Hepatocyte (in vitro differentiated cells): ENCODE data around the gene BRD4.

Experiments used
- EZH2 ChIP-seq: fragments of 200-600 bp; sonication (generic); IDR thresholded peaks from 2 replicates; pipeline ENCODE4 v1.6.1; 2016; ENCODE audit warnings: antibody characterized with exemption, mild to moderate bottlenecking, borderline replicate concordance
- EZH2phosphoT487 ChIP-seq: fragments of 200-600 bp; sonication (generic); IDR thresholded peaks from one replicate; pipeline ENCODE4 v1.6.1; 2018; ENCODE audit warnings: antibody characterized with exemption, mild to moderate bottlenecking, low read depth, moderate library complexity; ENCODE audit not compliant: unreplicated experiment, severe bottlenecking
- TF ChIP-seq, protein P1 (sequence below): fragments of 200-600 bp; sonication (generic); IDR thresholded peaks from 2 replicates; pipeline ENCODE4 v1.5.1; 2016; ENCODE audit warnings: antibody characterized with exemption, mild to moderate bottlenecking; ENCODE audit not compliant: poor library complexity

- TF ChIP-seq, protein P1, sequence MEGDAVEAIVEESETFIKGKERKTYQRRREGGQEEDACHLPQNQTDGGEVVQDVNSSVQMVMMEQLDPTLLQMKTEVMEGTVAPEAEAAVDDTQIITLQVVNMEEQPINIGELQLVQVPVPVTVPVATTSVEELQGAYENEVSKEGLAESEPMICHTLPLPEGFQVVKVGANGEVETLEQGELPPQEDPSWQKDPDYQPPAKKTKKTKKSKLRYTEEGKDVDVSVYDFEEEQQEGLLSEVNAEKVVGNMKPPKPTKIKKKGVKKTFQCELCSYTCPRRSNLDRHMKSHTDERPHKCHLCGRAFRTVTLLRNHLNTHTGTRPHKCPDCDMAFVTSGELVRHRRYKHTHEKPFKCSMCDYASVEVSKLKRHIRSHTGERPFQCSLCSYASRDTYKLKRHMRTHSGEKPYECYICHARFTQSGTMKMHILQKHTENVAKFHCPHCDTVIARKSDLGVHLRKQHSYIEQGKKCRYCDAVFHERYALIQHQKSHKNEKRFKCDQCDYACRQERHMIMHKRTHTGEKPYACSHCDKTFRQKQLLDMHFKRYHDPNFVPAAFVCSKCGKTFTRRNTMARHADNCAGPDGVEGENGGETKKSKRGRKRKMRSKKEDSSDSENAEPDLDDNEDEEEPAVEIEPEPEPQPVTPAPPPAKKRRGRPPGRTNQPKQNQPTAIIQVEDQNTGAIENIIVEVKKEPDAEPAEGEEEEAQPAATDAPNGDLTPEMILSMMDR = no peak
- TF ChIP-seq EZH2 (no peak), EZH2phosphoT487 (no peak)
Measured at GRCh38 chr19:15316498-15316897, 15.8 kb downstream of the BRD4 start.
